Astrocyte of the spinal cord (primary cell): ENCODE measurements around the gene RBM42.
A peak's percentile ranks its signal among the peaks of the same experiment; 100 is the strongest.

Source experiments
- DNase-seq: peaks from one replicate; pipeline ENCODE4 v3.0.0; 2011; ENCODE audit warnings: low read depth, low spot score
- H3K4me3 ChIP-seq: 2 replicates; pipeline ENCODE4 v1.5.1; 2011; ENCODE audit warnings: low read depth, mild to moderate bottlenecking, low read length, moderate library complexity
- CTCF ChIP-seq: IDR thresholded peaks from 2 replicates; pipeline ENCODE4 v1.5.1; 2012; ENCODE audit warnings: low read depth, mild to moderate bottlenecking, low read length, inconsistent platforms
- in situ Hi-C: cut with HindIII; loops from 2 replicates; pipeline ENCODE4 v1.10.0; 2017; ENCODE audit warnings: low sequenced_read_pairs

RBM42 gene

GRCh38 chr19:35612224-35612558, 16.6 kb upstream of the RBM42 start:
- no peak for DNase-seq
- peak overlapping the region; percentile 94 for H3K4me3 ChIP-seq
- no peak for TF ChIP-seq CTCF
- in situ Hi-C loops: no loop called here

GRCh38 chr19:35612559-35613321, 16.1 kb upstream of the RBM42 start, which contains the start of gene HAUS5:
Gene HAUS5, plus strand, starts transcription at chr19:35612735. Its CDS starts 60 bp downstream, at chr19:35612795.
- H3K4me3 ChIP-seq: peak within 1 kb of the TSS; percentile 94
- in situ Hi-C loops: no loop called here
- TF ChIP-seq CTCF: no peak
- DNase-seq: peak; percentile 95

GRCh38 chr19:35613574-35613973, 15.3 kb upstream of the RBM42 start:
- no peak overlapping the region for H3K4me3 ChIP-seq
- in situ Hi-C loops: no loop called here
- no peak for DNase-seq
- TF ChIP-seq CTCF: no peak

GRCh38 chr19:35615036-35615435, 13.8 kb upstream of the RBM42 start:
- no peak overlapping the region for H3K4me3 ChIP-seq
- DNase-seq: no peak
- no peak for TF ChIP-seq CTCF
- in situ Hi-C loops: no loop called here

- in situ Hi-C loops: no loop called here
- TF ChIP-seq CTCF: peak; percentile 10
- no peak for DNase-seq
- no peak overlapping the region for H3K4me3 ChIP-seq
Observed at GRCh38 chr19:35618857-35619256, 10.0 kb upstream of the RBM42 start.

- H3K4me3 ChIP-seq: no peak overlapping the region
- no peak for DNase-seq
- in situ Hi-C loops: no loop called here
- TF ChIP-seq CTCF: no peak
Observed at GRCh38 chr19:35619290-35619923, 9.4 kb upstream of the RBM42 start.
